Endothelial cell of umbilical vein (primary cell): ENCODE data around the gene SPIRE1. TPM values are rescaled to one million over a fixed set of nuclear protein-coding genes. Genes with fewer than 3 reads are reported as not detected.

Experiments used
- BruUV-seq: library from RNA; stranded (reverse); fragments of 400-500 nt; replicated peaks from 2 replicates; lab custom pipeline; 2021; lab: Mats Ljungman, UMichigan
- CTCF ChIA-PET: fragments of 300-600, 350-600 bp; sonication (Branson Sonifier 250); formaldehyde crosslinking; loops from one replicate; lab custom pipeline; 2021; ENCODE audit warnings: antibody characterized with exemption, inconsistent platforms; lab: Charles Lee
- POLR2A ChIA-PET: fragments of 300-600, 350-600 bp; sonication (Branson Sonifier 250); formaldehyde crosslinking; loops from one replicate; lab custom pipeline; 2021; ENCODE audit warnings: antibody characterized with exemption, inconsistent platforms; lab: Charles Lee
- DNase-seq: peaks from one replicate; pipeline ENCODE4 v3.0.0-alpha.2; 2011; ENCODE audit warnings: low read depth, low spot score
- FAIRE-seq: peaks from 2 replicates; lab custom pipeline; 2011; peaks lifted over from hg19 to GRCh38; lab: Jason Lieb, UNC
- H2AFZ ChIP-seq: 2 replicates; pipeline ENCODE4 v1.6.0; 2012; ENCODE audit warnings: low read depth, low read length, control low read depth, inconsistent platforms
- H3K27ac ChIP-seq: 2 replicates; pipeline ENCODE4 v1.5.1; 2011; ENCODE audit warnings: low read depth, mild to moderate bottlenecking, control low read depth, low read length, moderate library complexity; ENCODE audit not compliant: insufficient read depth
- H3K27me3 ChIP-seq, 2 experiments: 2 replicates each; pipeline versions ENCODE4 v1.6.0 to v1.6.1; 2011; ENCODE audit warnings: low read length in 2 of 2, mixed read lengths in 1 of 2; ENCODE audit not compliant: control insufficient read depth in 2 of 2, insufficient read depth in 2 of 2
- H3K36me3 ChIP-seq, 2 experiments: 2 replicates in 1 of 2; 3 replicates in 1 of 2; pipeline ENCODE4 v1.5.1; 2011; ENCODE audit warnings: low read length in 2 of 2, mild to moderate bottlenecking in 1 of 2, moderate library complexity in 1 of 2; ENCODE audit not compliant: control insufficient read depth in 2 of 2, insufficient read depth in 2 of 2; ENCODE audit errors: extremely low read depth in 1 of 2
- H3K4me1 ChIP-seq: 3 replicates; pipeline ENCODE4 v1.5.1; 2011; ENCODE audit warnings: mild to moderate bottlenecking, low read length; ENCODE audit not compliant: control insufficient read depth, insufficient read depth; ENCODE audit errors: extremely low read depth
- H3K4me2 ChIP-seq: 2 replicates; pipeline ENCODE4 v1.6.1; 2011; ENCODE audit warnings: low read length, control low read depth, mixed read lengths; ENCODE audit not compliant: insufficient read depth
- H3K4me3 ChIP-seq, 3 experiments: fragments of 200-600 bp in 1 of 3; sonication (generic), shearing (Covaris generic) in 1 of 3; replicated peaks in 1 of 3; 2 replicates each; pipeline ENCODE4 v1.5.1; 2011 to 2016; ENCODE audit warnings: control low read depth in 3 of 3, low read length in 3 of 3, mild to moderate bottlenecking in 2 of 3, inconsistent platforms in 1 of 3, low read depth in 1 of 3, moderate library complexity in 1 of 3; ENCODE audit not compliant: insufficient read depth in 1 of 3
- H3K79me2 ChIP-seq: 2 replicates; pipeline ENCODE4 v1.6.0; 2012; ENCODE audit warnings: low read length, inconsistent platforms; ENCODE audit not compliant: control insufficient read depth, insufficient read depth
- H3K9ac ChIP-seq: replicated peaks from 2 replicates; pipeline ENCODE3; 2011; ENCODE audit warnings: low read length, control low read depth; ENCODE audit not compliant: insufficient read depth; ENCODE audit errors: extremely low read depth
- H3K9me1 ChIP-seq: replicated peaks from 3 replicates; pipeline ENCODE4 v1.6.0; 2011; ENCODE audit warnings: mild to moderate bottlenecking, low read length; ENCODE audit not compliant: control insufficient read depth, insufficient read depth; ENCODE audit errors: extremely low read depth
- H3K9me3 ChIP-seq: replicated peaks from 2 replicates; pipeline ENCODE4 v1.5.1; 2012; ENCODE audit warnings: low read length, inconsistent platforms; ENCODE audit not compliant: control insufficient read depth, insufficient read depth
- H4K20me1 ChIP-seq: replicated peaks from 2 replicates; pipeline ENCODE3; 2011; ENCODE audit warnings: mild to moderate bottlenecking, low read length; ENCODE audit not compliant: control insufficient read depth, insufficient read depth; ENCODE audit errors: extremely low read depth
- EZH2 ChIP-seq: IDR thresholded peaks from 2 replicates; pipeline ENCODE4 v1.6.1; 2012; ENCODE audit warnings: borderline replicate concordance, low read depth, mild to moderate bottlenecking, moderate library complexity, low read length, inconsistent platforms; ENCODE audit not compliant: severe bottlenecking
- FOS ChIP-seq: IDR thresholded peaks from 2 replicates; pipeline ENCODE4 v1.6.1; 2011; ENCODE audit warnings: mild to moderate bottlenecking, low read length, moderate library complexity, borderline replicate concordance; ENCODE audit not compliant: insufficient read depth
- GATA2 ChIP-seq: IDR thresholded peaks from 2 replicates; pipeline ENCODE4 v1.7.0; 2011; ENCODE audit warnings: low read depth, mild to moderate bottlenecking, moderate library complexity, mixed read lengths, low read length; ENCODE audit not compliant: insufficient read length, insufficient read depth
- JUN ChIP-seq: IDR thresholded peaks from 2 replicates; pipeline ENCODE4 v1.6.1; 2011; ENCODE audit warnings: borderline replicate concordance, low read depth; ENCODE audit not compliant: insufficient read length, insufficient read depth
- MYC ChIP-seq: IDR thresholded peaks from one replicate; pipeline ENCODE4 v1.6.1; 2011; ENCODE audit warnings: mild to moderate bottlenecking, low read depth, low read length
- POLR2A ChIP-seq: IDR thresholded peaks from 2 replicates; pipeline ENCODE4 v1.6.1; 2012; ENCODE audit warnings: low read depth, mild to moderate bottlenecking, control low read depth, low read length
- POLR2AphosphoS5 ChIP-seq: IDR thresholded peaks from 2 replicates; pipeline ENCODE4 v1.6.1; 2012; ENCODE audit warnings: low read depth, mild to moderate bottlenecking, control low read depth, low read length, moderate library complexity; ENCODE audit not compliant: insufficient read depth
- dilution Hi-C: fragments of 300-500 bp; cut with MboI; formaldehyde crosslinking; loops from one replicate; pipeline ENCODE4 v1.15.0; 2019; ENCODE audit warnings: low sequenced_read_pairs; ENCODE audit not compliant: extremely low pct_ligation_motif_present
- intact Hi-C: fragments of 100-400 bp; cut with micrococcal nuclease; formaldehyde crosslinking; loops from one replicate; pipeline ENCODE4 v1.10.0; 2022
- polyA plus RNA-seq, 4 experiments: library from polyadenylated mRNA; depleted of rRNA in 3 of 4; stranded (reverse) in 3 of 4; unstranded in 1 of 4; fragments of >200 nt; gene quantifications; 2 replicates each; pipeline versions ENCODE4 v1.2.1 to v1.2.3, GENCODE V29; 2011 to 2012; ENCODE audit warnings: missing spikeins in 1 of 4
- total RNA-seq: library from RNA; stranded (reverse); gene quantifications from 2 replicates; pipeline ENCODE4 v1.2.3, GENCODE V29; 2021
- TF ChIP-seq, protein P1 (sequence below), 2 donors: IDR thresholded peaks; 1 replicate in 1 of 2; 2 replicates in 1 of 2; pipeline ENCODE4 v1.5.1; 2011; ENCODE audit warnings: low read length in 2 of 2, mild to moderate bottlenecking in 2 of 2, moderate library complexity in 2 of 2, control low read depth in 1 of 2, inconsistent platforms in 1 of 2, low read depth in 1 of 2; ENCODE audit not compliant: insufficient read depth in 1 of 2; ENCODE audit errors: extremely low read depth in 1 of 2
- TF ChIP-seq, protein P2 (sequence below): IDR thresholded peaks from 2 replicates; pipeline ENCODE4 v1.6.1; 2011; ENCODE audit not compliant: insufficient read depth, insufficient read length

The SPIRE1 gene
- total and polyA plus RNA-seq, 2 donors (not counting 3 experiments of a cell fraction or from before 2014, with no cell fraction given): 13.1 to 44.0 TPM

DNA sequence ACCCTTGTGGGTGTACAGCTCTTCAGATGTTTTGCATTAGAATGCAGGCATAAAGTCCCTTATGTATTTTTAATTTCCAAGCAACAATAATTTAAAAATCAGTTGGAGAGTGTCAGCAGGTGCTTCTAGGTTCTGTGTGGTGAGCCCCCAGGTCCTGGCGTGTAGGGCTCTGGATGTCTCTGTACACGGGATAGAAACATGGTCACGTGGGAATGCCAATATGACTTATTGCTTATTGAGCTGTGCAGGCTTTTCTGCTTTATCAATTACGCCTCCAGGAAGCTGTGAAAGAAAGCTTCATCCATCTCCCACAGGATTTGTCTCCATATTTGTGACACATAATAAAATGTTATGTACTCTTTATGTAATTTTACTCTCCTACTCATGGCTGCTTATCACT is 212.4 kb downstream of the SPIRE1 start:
- peaks cover 3% of the 10 kb centered on the region for H3K4me1 ChIP-seq
- no peak overlapping the region for H3K9ac ChIP-seq
- H3K9me1 ChIP-seq: no peaks in the 10 kb centered on the region
- H3K4me3 ChIP-seq: no peak overlapping the region
- BruUV-seq: no TSS peak
- H2AFZ ChIP-seq: no peak overlapping the region
- POLR2A ChIA-PET: no interaction called here
- TF ChIP-seq POLR2AphosphoS5 (no peak), MYC (no peak), FOS (no peak), GATA2 (no peak), EZH2 (no peak), POLR2A (no peak), JUN (no peak)
- TF ChIP-seq, protein P1, sequence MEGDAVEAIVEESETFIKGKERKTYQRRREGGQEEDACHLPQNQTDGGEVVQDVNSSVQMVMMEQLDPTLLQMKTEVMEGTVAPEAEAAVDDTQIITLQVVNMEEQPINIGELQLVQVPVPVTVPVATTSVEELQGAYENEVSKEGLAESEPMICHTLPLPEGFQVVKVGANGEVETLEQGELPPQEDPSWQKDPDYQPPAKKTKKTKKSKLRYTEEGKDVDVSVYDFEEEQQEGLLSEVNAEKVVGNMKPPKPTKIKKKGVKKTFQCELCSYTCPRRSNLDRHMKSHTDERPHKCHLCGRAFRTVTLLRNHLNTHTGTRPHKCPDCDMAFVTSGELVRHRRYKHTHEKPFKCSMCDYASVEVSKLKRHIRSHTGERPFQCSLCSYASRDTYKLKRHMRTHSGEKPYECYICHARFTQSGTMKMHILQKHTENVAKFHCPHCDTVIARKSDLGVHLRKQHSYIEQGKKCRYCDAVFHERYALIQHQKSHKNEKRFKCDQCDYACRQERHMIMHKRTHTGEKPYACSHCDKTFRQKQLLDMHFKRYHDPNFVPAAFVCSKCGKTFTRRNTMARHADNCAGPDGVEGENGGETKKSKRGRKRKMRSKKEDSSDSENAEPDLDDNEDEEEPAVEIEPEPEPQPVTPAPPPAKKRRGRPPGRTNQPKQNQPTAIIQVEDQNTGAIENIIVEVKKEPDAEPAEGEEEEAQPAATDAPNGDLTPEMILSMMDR (IDR thresholded peaks at IDR 0.05; ENCODE audit: extremely low read depth in 1 of 2, insufficient read depth in 1 of 2, low read depth in 1 of 2, low read length in 2 of 2): no peak
- TF ChIP-seq, protein P2, sequence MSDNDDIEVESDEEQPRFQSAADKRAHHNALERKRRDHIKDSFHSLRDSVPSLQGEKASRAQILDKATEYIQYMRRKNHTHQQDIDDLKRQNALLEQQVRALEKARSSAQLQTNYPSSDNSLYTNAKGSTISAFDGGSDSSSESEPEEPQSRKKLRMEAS: no peak
- H3K27me3 ChIP-seq: no peaks in the 10 kb centered on the region
- H4K20me1 ChIP-seq: no peaks in the 10 kb centered on the region
- FAIRE-seq: no peak
- dilution Hi-C loops: no loop called here
- H3K79me2 ChIP-seq: no peaks in the 10 kb centered on the region
- H3K36me3 ChIP-seq: peaks cover 0 to 6% of the 10 kb centered on the region in 2 experiments
- intact Hi-C loops: no loop called here
- no peak overlapping the region for H3K27ac ChIP-seq
- no peak for DNase-seq
- CTCF ChIA-PET: interaction anchor here (1.1 kb wide), 1 partner anchor 12 kb away, joined by 3 read pairs; no protein-coding TSS in a partner anchor
- no peaks in the 10 kb centered on the region for H3K9me3 ChIP-seq
- H3K4me2 ChIP-seq: no peak overlapping the region
